Retinal pigment epithelial cell (primary cell): ENCODE results near the gene RNF31.

Experiments
- DNase-seq: peaks from one replicate; pipeline ENCODE4 v3.0.0-alpha.2; 2010; ENCODE audit warnings: low read depth
- H3K4me3 ChIP-seq: 2 replicates; pipeline ENCODE4 v1.5.1; 2011; ENCODE audit warnings: mild to moderate bottlenecking, low read length, control low read depth, moderate library complexity
- TF ChIP-seq, protein P1 (sequence below): conservative IDR thresholded peaks from 2 replicates; pipeline ENCODE4 v1.5.1; 2011; ENCODE audit warnings: low read depth, low read length, control low read depth, inconsistent platforms

RNF31 gene

DNA sequence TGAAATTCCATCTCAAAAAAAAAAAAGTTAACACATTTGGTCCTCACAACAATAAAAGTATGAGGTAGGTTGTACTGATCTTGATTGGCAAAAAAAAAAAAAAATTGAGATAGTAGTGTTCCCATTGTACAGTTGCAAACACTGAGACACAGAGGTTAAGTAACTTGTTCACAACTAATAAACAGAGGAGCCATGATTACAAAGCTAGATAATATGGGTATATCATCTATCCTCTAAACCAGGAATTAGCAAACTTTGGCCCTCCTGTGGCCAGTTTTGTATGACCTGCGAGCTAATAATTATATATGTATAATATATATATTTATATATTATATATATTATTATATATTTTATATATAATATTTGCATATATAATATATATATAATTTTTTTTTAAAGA lies 13.6 kb upstream of the RNF31 start:
- no peak for DNase-seq
- TF ChIP-seq, protein P1, sequence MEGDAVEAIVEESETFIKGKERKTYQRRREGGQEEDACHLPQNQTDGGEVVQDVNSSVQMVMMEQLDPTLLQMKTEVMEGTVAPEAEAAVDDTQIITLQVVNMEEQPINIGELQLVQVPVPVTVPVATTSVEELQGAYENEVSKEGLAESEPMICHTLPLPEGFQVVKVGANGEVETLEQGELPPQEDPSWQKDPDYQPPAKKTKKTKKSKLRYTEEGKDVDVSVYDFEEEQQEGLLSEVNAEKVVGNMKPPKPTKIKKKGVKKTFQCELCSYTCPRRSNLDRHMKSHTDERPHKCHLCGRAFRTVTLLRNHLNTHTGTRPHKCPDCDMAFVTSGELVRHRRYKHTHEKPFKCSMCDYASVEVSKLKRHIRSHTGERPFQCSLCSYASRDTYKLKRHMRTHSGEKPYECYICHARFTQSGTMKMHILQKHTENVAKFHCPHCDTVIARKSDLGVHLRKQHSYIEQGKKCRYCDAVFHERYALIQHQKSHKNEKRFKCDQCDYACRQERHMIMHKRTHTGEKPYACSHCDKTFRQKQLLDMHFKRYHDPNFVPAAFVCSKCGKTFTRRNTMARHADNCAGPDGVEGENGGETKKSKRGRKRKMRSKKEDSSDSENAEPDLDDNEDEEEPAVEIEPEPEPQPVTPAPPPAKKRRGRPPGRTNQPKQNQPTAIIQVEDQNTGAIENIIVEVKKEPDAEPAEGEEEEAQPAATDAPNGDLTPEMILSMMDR, result no peak
- H3K4me3 ChIP-seq, result no peak overlapping the region

DNA sequence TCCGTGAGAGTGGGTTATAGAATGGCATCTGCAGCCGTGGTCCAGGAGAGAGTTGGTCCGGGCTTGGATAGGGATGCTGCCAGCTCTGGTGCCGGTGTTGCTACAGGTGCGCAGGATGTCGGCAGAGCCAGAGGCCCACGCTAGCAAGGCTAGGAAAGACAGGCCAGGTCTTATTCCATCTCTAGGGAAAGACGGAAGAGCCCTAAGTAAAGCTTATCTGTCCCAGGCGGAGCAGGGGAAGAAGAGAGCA lies 11.8 kb upstream of the RNF31 start:
- TF ChIP-seq, protein P1, result no peak
- no peak for DNase-seq
- H3K4me3 ChIP-seq, result peak overlapping the region; percentile 75

DNA sequence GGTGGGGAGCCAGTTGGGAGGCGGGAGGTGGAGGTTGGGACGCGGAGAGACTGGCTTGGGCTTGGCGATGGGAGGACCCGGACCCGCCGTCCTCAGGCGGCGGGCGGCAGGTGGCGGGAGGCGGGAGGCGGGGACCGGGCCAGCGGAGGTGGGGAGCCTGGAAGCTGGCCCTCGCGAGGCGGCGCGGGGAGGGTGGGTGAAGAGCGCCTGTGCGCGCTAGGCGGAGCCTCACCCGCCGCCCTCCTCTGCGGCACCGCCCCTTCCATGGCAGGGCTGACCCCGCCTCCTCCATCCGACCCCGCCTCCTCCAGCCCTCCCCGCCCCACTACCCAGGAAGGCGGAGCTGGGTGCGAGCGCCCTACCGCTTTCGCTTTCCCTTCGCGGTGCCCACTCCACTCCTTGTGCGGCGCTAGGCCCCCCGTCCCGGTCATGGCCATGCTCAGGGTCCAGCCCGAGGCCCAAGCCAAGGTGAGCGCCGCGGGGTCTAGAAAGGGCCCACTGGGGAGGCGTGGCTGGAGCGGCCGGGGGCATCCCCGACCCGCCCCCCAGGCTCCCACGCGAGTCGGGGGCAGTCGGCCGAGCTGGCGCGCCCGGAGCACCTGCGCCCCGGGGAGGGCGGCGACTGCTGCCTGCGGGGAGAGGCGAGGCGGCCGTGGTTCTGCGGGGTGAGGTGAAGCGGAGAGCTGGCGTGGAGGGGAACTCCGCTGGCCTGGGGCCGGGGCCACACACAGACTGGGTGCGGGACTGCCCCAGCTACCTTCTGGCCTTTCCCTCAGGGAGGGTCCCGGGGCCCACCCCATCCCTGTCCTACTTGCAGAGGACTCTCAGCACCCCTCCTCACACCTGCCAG lies 11.2 kb upstream of the RNF31 start, which contains the start of gene PSME1:
PSME1 (plus strand) TSS at position 361 of the 850 bp plus-strand sequence; CDS start at position 430, 69 bp downstream.
- TF ChIP-seq, protein P1, result no peak
- DNase-seq, result peak; percentile 56
- peak within 1 kb of the TSS; percentile 75 for H3K4me3 ChIP-seq

DNA sequence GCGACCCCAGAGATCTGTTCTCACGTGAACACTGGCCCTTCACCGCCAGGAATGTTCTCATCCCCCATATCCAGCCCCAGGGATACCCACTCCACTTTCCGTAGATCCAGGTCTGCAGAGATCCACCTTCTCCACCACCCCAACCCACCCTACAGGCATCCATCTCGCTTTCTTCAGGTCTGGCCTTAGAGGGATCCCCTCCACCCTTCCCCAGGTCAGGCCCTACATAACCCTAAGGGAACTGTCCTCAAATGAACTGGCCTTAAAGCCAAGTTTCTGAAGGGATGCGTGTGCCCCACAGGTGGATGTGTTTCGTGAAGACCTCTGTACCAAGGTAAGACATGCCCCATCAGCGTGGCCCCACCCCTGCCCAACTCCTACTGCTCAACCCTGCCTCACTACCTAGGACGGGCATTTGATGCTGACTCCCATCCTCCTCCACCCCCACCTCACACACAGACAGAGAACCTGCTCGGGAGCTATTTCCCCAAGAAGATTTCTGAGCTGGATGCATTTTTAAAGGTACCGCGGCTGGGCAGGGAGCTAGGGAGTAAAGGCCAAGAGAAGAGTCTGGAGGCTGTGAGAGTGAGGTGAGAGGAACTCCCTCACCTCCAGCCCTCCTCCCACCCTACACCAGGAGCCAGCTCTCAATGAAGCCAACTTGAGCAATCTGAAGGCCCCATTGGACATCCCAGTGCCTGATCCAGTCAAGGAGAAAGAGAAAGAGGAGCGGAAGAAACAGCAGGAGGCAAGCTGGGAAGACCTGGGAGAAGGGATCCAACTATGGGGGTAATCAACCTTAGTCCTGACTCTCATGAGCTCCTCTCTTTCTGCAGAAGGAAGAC lies 10.4 kb upstream of the RNF31 start:
- peak overlapping the region; percentile 75 for H3K4me3 ChIP-seq
- DNase-seq, result no peak
- TF ChIP-seq, protein P1, result no peak

DNA sequence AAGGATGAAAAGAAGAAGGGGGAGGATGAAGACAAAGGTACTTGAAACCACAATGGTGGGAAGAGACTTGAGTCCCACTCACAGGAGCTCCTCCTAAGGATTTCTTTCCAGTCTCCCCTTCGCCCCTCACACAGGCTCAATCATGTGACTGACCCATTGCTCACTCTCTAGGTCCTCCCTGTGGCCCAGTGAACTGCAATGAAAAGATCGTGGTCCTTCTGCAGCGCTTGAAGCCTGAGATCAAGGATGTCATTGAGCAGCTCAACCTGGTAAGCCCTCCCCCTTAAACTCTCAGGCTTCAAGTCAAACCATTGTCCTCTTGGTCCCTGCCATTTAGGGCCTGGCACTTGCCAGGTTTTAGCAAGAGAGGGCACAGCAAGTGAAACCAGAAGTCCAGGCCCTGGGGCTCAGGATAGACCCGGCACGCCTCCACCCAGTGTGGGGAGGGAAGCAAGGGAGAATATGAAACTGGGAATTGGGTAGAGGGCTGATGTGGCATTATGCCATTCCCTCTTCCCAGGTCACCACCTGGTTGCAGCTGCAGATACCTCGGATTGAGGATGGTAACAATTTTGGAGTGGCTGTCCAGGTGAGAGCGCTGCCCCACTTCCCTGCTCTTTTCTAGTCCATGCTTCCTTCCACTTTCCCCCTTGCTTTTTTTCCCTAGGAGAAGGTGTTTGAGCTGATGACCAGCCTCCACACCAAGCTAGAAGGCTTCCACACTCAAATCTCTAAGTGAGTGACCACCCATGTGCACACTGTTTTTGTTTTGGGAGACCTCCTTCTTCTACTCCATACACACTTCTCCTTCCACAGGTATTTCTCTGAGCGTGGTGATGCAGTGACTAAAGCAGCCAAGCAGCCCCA lies 9.5 kb upstream of the RNF31 start:
- no peak overlapping the region for H3K4me3 ChIP-seq
- DNase-seq, result no peak
- TF ChIP-seq, protein P1, result no peak

DNA sequence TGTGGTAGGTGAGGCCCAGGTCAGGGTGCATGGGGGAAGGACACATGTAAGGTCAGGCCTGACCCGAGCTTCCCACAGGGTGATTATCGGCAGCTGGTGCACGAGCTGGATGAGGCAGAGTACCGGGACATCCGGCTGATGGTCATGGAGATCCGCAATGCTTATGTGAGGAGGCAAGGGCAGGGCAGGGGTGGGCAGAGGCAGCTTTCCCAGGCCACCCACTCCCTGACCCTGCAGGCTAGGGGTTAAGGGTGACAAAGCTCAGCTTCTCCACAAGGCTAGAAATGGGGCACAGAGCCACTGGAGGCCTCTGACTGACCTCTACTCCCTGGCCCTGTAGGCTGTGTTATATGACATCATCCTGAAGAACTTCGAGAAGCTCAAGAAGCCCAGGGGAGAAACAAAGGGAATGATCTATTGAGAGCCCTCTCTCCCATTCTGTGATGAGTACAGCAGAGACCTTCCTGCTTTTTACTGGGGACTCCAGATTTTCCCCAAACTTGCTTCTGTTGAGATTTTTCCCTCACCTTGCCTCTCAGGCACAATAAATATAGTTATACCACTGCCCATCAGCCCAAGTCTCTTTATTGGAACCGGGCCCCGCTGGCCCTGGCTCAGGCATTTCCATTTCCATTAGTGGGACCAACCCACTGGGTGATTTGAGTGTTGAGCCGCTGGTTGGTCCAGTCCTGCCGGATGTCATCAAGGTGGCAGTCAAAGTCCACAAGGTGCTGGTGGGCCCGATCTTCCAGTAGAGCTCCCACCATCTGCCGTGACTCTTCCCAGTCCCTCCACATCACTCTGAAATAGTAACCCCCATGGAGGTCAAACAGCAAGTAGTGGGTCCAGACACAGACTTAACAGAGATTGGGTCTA lies 8.7 kb upstream of the RNF31 start:
- no peak for DNase-seq
- H3K4me3 ChIP-seq, result no peak overlapping the region
- TF ChIP-seq, protein P1, result no peak
